Adipocyte (in vitro differentiated cells): Measurements from ENCODE around the gene NUP214.
"Not testable (repeated sequence)": the region's sequence is repeated elsewhere in the genome, so short reads cannot be mapped to it uniquely, and the experiment has no call there.

Source experiments
- DNase-seq: peaks from one replicate; pipeline ENCODE4 v3.0.0-alpha.2; 2015; ENCODE audit warnings: low read depth
- H3K27me3 ChIP-seq: replicated peaks from 2 replicates; pipeline ENCODE4 v1.7.0; 2013; ENCODE audit warnings: mild to moderate bottlenecking, low read length, moderate library complexity; ENCODE audit not compliant: control insufficient read depth, insufficient read depth
- H3K36me3 ChIP-seq: 2 replicates; pipeline ENCODE4 v1.7.0; 2013; ENCODE audit warnings: low read length, mild to moderate bottlenecking, moderate library complexity; ENCODE audit not compliant: control insufficient read depth, insufficient read depth, severe bottlenecking
- H3K4me1 ChIP-seq: 2 replicates; pipeline ENCODE4 v1.7.0; 2013; ENCODE audit warnings: mild to moderate bottlenecking, low read length, moderate library complexity; ENCODE audit not compliant: control insufficient read depth, insufficient read depth
- H3K4me3 ChIP-seq: 2 replicates; pipeline ENCODE4 v1.7.0; 2013; ENCODE audit warnings: mild to moderate bottlenecking, low read length, moderate library complexity
- H3K9ac ChIP-seq: 2 replicates; pipeline ENCODE4 v1.7.0; 2013; ENCODE audit warnings: mild to moderate bottlenecking, low read length, moderate library complexity
- H3K9me3 ChIP-seq: 2 replicates; pipeline ENCODE4 v1.7.0; 2013; ENCODE audit warnings: mild to moderate bottlenecking, low read length, moderate library complexity; ENCODE audit not compliant: control insufficient read depth

The NUP214 gene

DNA sequence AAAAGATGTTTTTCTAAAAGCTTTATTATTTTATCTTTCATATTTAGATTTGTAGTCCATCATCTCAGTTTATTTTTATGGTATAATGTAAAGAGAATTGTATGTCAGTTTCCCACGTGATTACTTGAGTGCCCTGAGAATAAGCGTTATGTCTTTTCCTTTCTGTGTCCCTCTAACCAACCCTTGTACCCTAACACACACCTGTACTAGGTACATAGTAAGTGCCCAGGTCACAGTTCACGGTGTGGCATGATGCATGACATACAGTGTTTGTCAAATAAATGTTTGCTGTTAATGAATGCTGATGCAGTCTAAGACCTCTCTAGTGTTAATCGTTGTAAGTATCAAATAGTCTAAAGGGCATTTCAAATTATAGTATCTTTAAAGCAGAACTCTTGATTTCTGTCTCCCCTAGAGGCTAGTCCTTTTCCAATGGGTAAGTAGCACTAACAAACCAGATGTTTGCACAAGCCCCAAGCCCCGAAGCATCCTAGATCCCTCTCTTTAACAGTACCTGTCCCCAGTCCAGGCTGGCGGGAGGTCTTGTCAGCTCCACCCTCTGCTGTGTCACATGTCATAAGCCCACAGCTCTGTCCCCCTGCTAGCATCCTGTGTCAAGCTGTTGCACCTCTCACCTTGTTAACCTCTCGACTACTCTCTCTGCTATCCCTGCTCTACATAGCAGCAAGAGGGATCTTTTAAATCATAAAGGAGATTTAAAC is 23.7 kb downstream of the NUP214 start:
- no peak overlapping the region for H3K4me3 ChIP-seq
- H3K9ac ChIP-seq, result no peak overlapping the region
- H3K4me1 ChIP-seq, result no peaks in the 10 kb centered on the region
- no peaks in the 10 kb centered on the region for H3K9me3 ChIP-seq
- H3K36me3 ChIP-seq, result peaks cover 99% of the 10 kb centered on the region
- H3K27me3 ChIP-seq, result no peaks in the 10 kb centered on the region
- DNase-seq, result no peak

- no peaks in the 10 kb centered on the region for H3K27me3 ChIP-seq
- peaks cover 99% of the 10 kb centered on the region for H3K36me3 ChIP-seq
- H3K4me1 ChIP-seq, result no peaks in the 10 kb centered on the region
- no peak overlapping the region for H3K9ac ChIP-seq
- no peaks in the 10 kb centered on the region for H3K9me3 ChIP-seq
- H3K4me3 ChIP-seq, result no peak overlapping the region
- DNase-seq, result no peak
Observed at GRCh38 chr9:131149688-131150053, 24.3 kb downstream of the NUP214 start.

DNA sequence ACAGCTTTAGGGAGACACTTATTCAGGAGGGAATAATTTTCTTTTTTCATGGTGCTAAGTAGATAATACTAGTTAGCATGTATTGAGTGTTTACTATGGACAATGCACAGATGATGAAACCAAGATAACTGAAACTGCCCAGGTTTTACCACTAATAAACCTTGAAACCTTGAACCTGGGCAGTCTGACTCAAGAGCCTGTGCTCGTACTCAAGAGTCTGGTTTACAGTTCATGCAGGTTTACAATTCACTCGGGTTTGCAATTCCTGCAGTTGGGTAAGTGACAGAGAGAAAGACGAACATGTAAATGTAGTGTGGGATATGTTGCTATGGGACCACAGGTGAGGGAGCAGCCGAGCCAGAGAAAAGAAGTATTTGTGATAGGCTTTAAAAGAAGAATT is 28.2 kb downstream of the NUP214 start:
- H3K4me3 ChIP-seq, result no peak overlapping the region
- no peak for DNase-seq
- H3K9ac ChIP-seq, result no peak overlapping the region
- peaks cover 66% of the 10 kb centered on the region for H3K36me3 ChIP-seq
- H3K27me3 ChIP-seq, result no peaks in the 10 kb centered on the region
- H3K4me1 ChIP-seq, result no peaks in the 10 kb centered on the region
- no peaks in the 10 kb centered on the region for H3K9me3 ChIP-seq

GRCh38 chr9:131158673-131159072 is 33.3 kb downstream of the NUP214 start:
- not testable (repeated sequence) for H3K9ac ChIP-seq, DNase-seq, H3K4me3 ChIP-seq, H3K4me1 ChIP-seq, H3K9me3 ChIP-seq, H3K27me3 ChIP-seq
- peaks cover 62% of the 10 kb centered on the region for H3K36me3 ChIP-seq

DNA sequence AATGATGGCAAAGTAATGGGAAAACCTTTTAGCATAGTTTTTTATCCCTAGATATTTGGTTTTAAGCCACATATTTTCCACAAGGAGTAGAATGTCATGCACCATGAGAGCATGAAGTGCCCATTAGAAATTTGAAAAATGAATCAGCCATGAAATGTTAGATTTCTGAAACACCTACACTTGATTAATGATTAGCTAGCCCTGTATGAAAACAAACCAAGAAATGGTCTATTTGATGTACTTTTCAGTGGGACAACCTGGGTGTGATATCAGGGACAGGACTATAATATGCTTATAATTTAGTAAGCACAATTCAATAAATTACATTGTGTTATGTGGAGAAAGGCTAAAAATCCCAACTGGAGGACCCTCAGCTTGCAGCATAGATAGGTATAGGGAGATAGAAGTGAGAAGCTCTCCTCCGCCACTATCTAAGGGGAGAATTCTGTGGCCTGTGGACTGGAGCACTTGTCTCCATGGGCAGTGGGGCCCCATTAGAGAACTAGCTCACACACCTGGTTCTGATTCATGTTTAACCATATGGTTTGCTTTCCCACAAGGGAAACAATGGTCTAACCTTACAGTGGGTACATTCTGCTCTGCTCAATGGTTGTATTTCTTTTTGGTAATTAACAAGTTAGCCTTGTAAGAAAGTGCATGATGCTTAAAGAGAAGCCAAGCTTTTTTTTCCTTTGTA is 35.2 kb downstream of the NUP214 start:
- no peak overlapping the region for H3K9ac ChIP-seq
- no peak overlapping the region for H3K4me3 ChIP-seq
- peaks cover 66% of the 10 kb centered on the region for H3K36me3 ChIP-seq
- H3K27me3 ChIP-seq, result no peaks in the 10 kb centered on the region
- H3K4me1 ChIP-seq, result no peaks in the 10 kb centered on the region
- no peaks in the 10 kb centered on the region for H3K9me3 ChIP-seq
- DNase-seq, result no peak

GRCh38 chr9:131161585-131161984 is 36.2 kb downstream of the NUP214 start:
- peaks cover 71% of the 10 kb centered on the region for H3K36me3 ChIP-seq
- no peaks in the 10 kb centered on the region for H3K27me3 ChIP-seq
- no peaks in the 10 kb centered on the region for H3K4me1 ChIP-seq
- no peak for DNase-seq
- no peaks in the 10 kb centered on the region for H3K9me3 ChIP-seq
- H3K4me3 ChIP-seq, result no peak overlapping the region
- H3K9ac ChIP-seq, result no peak overlapping the region

GRCh38 chr9:131162886-131163285 is 37.5 kb downstream of the NUP214 start:
- H3K36me3 ChIP-seq, result peaks cover 71% of the 10 kb centered on the region

DNA sequence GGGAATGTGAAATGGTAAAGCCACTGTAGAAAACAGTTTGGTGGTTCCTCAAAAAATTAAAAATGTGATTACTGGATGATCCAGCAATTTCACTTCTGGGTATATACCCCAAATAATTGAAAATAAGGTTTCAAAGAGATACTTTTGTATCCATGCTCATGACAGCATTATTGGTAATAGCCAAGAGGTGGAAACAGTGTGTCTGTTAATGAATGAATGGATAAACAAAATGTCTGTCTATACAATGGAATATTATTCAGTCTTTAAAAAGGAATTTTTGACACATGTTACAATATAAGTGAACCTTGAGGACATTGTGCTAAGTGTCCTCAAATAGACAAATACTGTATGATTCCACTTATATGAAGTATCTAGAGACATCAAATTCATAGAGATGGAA is 40.1 kb downstream of the NUP214 start:
- H3K9ac ChIP-seq, result no peak overlapping the region
- peaks cover 58% of the 10 kb centered on the region for H3K36me3 ChIP-seq
- no peak overlapping the region for H3K4me3 ChIP-seq
- no peaks in the 10 kb centered on the region for H3K9me3 ChIP-seq
- no peak for DNase-seq
- H3K27me3 ChIP-seq, result no peaks in the 10 kb centered on the region
- peaks cover 7% of the 10 kb centered on the region for H3K4me1 ChIP-seq

More at GRCh38 chr9:131162886-131163285, 37.5 kb downstream of the NUP214 start:
- DNase-seq, result no peak
- no peak overlapping the region for H3K9ac ChIP-seq
- peaks cover 4% of the 10 kb centered on the region for H3K4me1 ChIP-seq
- no peak overlapping the region for H3K4me3 ChIP-seq
- no peaks in the 10 kb centered on the region for H3K27me3 ChIP-seq
- no peaks in the 10 kb centered on the region for H3K9me3 ChIP-seq

DNA sequence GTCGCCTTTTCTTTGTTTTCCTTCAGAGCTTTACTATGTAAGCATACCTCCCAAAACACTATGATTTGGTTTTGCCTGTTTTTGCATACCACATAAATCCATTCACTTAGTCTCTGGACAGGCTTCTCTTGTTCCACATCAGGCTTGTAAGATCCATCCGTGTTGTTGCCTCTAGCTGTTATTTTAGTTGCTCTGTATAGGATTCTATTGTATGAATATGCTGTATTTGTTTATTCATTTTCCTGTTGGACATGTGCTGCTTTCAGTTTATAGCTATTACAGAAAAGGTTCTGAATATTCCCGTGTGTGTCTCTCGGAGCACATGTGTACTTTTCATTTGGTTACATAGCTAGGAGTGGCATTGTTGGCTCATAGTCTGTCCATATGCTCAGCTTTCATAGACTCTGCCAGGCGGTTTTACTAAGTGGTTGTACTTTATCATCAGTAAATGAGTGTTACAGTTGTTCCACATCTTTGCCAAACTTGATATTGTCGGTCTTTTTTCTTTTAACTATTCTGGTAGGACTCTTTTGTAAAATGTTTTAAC is 41.8 kb downstream of the NUP214 start:
- Histone ChIP-seq H3K9ac (no peak overlapping the region), H3K9me3 (no peaks in the 10 kb centered on the region), H3K4me3 (no peak overlapping the region), H3K4me1 (peaks cover 7% of the 10 kb centered on the region), H3K27me3 (no peaks in the 10 kb centered on the region), H3K36me3 (peaks cover 51% of the 10 kb centered on the region)
- DNase-seq, result peak; percentile 17

GRCh38 chr9:131167936-131168335 is 42.5 kb downstream of the NUP214 start:
- Histone ChIP-seq H3K9ac (no peak overlapping the region), H3K4me1 (peaks cover 7% of the 10 kb centered on the region), H3K4me3 (no peak overlapping the region), H3K36me3 (peaks cover 49% of the 10 kb centered on the region), H3K9me3 (no peaks in the 10 kb centered on the region), H3K27me3 (no peaks in the 10 kb centered on the region)
- no peak for DNase-seq

DNA sequence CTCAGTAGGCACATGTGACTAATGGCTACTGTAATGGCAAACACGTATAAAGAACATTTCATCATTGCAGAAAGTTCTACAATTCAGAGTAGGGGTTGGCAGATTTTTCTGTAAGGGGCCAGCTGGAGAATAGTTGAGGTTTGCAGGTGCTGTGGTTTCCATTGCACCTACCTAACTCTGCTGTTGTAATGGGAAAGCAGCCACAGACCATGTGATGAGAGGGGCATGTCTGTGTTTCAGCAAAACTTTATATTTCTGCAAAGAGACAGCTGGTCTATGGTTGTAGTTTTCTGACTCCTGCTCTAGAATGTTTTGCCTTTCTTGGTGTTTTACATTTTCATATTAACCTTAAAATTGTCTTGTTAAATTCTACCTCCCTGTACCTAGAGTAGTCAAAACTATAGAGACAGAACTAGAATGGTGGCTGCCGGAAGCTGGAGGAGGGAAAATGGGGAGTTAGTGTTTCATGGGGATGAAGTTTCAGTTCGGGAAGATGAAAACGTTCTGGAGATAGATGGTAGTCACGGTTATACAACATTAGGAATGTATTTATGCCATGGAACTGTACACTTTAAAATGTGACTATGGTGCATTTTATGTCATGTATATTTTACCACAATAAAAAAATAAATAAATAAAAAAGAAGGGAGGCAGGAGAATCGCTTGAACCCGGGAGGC is 44.3 kb downstream of the NUP214 start:
- H3K4me3 ChIP-seq, result no peak overlapping the region
- peaks cover 7% of the 10 kb centered on the region for H3K4me1 ChIP-seq
- peaks cover 40% of the 10 kb centered on the region for H3K36me3 ChIP-seq
- no peak overlapping the region for H3K9ac ChIP-seq
- DNase-seq, result no peak
- no peaks in the 10 kb centered on the region for H3K27me3 ChIP-seq
- H3K9me3 ChIP-seq, result no peaks in the 10 kb centered on the region
